NCI-H187 (cell line): ENCODE results near the gene JARID2.
"Not testable (repeated sequence)": the region's sequence is repeated elsewhere in the genome, so short reads cannot be mapped to it uniquely, and the experiment has no call there.

Experiments used
- DNase-seq, 2 experiments: peaks; one replicate each; lab custom pipeline; 2025; lab: John Stamatoyannopoulos, UW

The JARID2 gene

DNA sequence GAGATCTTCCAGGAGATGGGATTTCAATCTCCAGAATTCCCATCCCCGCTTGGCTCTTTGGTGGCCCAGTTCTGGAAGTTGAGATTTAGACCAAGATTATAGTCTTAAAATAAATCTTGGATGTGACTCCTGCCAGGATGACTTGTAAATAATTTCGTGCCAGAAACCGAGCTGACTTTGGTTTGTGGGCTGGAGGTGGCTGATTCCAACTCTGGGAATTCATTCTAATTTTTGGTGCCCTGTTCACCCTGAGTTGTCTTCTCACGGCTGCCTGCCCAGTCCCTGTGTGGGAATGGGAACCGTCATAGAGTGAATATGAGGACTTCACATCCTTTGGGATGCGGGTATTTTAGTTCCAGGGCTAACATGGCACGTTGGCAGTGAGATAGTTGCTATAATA lies 64.8 kb downstream of the JARID2 start:
- DNase-seq = no peak

DNA sequence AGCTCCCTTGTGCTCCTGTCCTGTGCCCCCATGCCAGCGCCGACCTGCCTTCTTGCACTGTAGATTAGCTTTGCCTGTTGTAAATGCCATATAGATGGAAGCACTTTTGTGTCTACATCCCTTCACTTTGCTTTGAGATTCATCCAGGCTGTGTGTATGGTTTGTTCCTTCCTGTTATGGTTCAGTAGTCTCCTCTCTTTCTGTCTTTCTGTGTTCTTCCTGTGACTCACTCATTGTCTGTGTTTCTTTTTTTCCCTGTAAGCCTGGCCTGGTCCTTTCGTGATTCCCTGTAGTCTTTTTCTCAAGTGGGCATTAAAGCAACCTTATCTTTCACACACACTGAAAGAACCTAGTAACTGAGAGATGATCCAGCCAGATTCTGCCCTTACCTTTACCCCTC lies 66.6 kb downstream of the JARID2 start:
- no peak for DNase-seq

DNA sequence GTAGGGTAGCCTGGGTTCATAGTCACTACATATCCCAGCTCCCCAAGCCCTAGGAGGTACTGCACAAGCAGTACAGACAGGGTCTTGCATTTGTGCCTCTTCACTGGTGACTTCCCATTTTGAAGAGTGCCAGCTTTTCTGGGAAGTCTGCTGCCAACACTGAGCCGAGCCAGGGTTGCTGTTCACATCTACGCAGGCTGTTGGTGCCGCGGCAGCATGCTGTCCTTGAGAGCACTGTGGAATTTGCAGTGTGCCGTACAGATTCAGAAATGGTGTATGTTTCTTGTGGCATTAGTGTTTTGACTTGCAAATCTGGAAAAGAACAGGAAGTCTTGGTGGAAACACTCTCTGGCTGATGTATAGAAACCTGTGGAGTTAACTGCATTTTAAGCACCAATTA lies 67.5 kb downstream of the JARID2 start:
- DNase-seq = no peak

DNA sequence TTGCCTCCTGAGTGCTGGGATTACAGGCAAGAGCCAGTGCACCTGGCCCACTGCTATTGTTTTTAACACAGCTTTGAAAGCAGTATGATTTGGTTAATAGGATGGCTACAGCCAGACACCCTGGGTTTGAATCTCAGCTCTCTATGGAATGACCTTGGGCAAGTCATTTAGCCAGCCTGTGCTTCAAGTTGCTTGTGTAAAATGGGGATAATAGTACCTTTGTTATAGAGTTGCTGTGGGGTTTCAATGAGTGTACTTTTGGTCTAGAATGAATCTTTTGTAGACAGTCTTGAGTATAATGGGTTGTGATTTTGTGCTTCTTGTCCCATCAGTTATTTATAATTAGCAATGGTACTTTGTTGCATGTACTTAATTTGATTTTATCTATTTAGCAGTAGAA lies 70.9 kb downstream of the JARID2 start:
- no peak for DNase-seq

DNA sequence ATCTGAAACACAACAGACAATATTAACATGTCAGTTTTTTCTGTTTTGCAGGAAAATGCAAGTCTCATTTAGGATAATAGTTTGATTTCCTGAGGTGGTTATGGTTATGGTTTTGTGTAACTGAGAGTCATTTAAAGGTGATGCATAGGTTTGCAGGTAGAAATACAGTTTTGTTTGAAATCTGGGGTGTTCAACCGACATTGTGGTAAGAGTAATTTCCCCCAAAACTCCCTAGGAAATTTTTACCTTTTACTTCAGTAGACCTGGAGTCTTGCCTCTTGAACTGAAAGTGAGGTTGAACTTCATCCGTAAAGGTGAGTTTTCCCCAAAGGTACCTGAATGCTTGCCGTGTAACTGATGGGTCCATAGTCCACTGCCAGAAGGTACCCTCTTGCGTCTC lies 71.4 kb downstream of the JARID2 start:
- DNase-seq = no peak

DNA sequence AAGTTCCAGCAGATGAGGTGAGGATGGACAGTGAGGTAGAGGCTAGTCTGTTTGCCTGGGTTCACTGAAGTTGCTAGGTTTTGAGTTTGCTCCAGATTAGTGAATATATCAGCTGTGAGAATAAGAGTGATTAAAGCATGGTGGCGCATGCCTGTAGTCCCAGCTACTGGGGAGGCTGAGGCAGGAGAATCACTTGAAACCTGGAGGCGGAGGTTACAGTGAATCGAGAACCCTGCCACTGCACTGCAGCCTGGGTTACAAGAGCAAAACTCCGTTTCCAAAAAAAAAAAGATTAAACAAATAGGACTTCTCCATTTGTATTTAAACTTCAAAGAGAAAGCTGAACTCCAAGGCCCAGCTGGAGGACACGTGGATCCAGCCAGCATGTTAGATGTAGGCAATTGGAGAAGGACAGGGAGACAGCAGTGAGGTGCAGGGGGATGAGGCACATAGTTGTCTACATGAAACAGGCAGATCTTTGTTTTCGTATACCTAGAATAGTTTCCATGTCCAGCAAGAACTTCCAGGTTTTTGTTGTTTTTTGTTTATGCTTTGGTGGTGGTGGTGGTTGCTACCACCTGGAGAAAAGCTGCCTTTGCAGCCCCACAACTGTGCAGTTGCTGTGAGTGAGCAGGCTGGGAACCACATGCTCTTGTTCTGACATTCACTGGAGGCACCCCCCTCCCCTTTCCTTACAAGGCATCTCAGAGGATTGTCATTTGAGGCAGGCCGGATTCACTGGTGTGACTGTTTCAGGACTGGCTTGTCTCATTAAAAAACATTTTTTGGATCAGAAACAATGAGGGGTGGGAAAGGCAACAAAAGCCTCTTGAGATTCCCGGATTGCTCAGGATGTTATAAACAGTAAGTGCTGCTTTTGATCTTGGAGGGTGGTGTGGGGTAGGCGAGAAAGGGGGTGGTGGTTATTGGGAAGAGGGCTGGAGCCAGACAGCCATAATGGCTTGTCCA lies 72.3 kb downstream of the JARID2 start:
- no peak for DNase-seq

DNA sequence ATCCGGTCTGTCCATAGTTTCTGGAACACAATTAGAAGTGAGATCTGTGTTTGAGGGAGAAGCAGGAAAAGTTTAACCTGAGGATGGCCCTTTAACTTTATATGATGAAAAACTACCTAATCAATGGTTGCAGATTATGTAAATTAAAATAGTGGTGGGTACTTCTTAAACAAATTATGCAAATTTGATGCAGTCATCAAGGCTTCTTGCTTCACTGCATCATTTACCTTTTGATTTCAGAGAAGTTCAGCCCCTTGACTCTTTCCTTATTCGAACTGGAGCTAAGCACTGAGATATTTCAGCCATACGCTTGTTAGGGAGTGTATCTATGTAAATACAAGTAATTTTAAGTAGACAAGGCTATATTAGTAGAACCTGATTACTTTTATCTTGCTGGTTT lies 73.8 kb downstream of the JARID2 start:
- DNase-seq = no peak

DNA sequence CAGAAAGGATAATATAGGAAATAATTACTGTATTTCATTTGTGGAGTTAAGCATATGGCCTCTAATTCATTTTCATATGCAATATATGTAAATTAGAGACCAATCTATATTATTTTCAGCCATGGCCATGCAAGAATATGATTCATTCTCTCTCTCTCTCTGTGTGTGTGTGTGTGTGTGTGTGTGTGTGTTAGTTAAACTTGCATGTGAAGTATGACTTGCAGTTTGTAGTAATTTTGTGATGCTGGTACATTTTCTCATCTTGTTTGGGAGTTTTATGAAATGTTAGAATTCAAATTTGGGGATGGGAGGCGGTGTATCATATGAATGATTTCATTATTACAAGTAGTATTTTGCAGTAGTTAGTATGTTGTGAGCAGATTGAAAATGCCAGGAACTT lies 74.8 kb downstream of the JARID2 start:
- no peak for DNase-seq

DNA sequence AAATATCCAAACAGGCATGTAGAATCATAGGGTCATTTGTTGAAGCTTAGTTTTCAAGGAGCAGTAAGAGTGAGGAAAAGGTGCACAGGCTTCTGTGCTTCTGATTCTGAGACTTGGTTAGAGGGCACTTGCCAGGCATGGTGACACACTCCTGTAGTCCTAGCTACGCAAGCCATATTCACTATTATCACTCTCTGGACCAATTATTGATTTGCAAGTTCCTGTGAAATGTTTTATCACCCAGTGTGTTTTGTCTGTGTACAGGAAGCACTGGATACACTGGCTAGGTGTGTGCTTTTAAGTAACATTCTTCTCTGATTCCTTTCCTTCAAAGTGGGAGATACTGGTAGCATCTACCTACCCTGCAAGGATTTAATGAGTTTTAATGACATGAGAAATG lies 76.3 kb downstream of the JARID2 start:
- no peak for DNase-seq

DNA sequence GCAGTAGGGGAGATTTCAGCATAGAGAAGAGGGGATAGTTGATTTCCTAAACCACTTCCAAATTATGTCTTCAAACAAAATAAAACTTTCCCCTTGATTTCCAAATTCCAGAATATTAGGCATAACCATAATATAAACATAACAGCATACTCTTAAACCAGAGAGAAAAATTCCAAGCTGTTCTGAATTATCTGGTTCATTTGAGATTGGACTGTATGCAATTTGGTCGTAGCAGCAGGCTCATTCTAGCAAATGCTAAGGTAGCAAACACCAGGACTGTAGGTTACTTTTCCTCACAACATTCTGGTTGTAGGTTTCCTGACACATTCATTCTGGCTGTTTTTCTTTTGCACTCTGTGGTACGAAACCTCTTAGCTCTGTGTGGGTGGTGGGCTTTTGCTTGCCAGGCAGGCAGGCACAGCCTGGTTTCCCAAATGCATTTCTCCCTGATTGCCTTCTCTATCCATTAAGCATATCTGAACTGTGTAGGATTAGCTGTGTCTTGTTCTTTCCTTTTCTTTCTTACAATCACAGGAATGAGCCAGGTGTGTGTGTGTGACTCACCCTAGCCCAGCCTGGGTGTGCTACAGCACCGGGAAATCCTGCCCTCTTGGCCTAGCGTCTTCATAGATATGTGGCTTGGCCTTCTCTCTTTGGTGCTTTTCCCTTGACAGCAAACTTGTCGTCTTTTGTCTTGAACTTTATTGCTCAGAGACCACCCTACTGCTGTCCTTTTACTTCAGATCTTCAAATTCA lies 77.1 kb downstream of the JARID2 start:
- no peak for DNase-seq

DNA sequence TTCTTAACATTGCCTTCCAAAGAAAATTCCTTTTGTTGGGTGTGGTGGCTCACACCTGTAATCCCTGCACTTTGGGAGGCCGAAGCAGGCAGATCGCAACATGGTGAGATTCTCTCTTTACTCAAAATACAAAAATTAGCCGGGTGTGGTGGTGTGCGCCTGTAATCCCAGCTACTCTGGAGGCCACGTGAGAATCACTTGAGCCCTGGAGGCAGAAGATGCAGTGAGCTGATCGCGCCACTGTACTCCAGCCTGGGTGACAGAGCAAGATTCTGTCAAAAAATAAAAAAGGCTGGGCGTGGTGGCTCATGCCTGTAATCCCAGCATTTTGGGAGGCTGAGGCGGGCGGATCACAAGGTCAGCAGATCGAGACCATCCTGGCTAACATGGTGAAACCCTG lies 77.7 kb downstream of the JARID2 start:
- not testable (repeated sequence) for DNase-seq

DNA sequence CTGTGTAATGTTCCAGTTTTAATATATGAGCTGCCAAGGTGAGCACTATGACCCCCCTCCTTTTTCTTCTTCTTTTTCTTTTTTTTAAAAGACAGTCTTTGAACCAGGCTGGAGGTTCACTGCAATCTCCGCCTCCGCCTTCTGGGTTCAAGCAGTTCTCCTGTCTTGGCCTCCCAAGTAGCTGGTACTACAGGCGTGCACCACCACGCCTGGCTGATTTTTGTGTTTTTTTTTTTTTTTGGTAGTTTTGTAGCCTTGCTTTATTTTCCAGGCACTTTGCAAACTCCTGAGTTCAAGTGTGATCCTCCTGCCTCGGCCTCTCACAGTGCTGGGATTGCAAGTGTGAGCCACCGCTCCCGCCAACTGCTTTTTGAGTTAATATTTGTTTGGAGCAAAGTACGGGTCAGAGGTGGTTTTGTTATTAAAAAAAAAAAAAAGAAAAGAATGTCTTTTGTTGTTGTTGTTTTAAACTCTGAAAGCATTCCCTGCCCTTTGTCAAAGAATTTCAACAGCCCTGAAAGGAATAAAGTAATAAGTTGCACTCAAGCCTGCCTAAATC lies 78.6 kb downstream of the JARID2 start:
- no peak for DNase-seq

DNA sequence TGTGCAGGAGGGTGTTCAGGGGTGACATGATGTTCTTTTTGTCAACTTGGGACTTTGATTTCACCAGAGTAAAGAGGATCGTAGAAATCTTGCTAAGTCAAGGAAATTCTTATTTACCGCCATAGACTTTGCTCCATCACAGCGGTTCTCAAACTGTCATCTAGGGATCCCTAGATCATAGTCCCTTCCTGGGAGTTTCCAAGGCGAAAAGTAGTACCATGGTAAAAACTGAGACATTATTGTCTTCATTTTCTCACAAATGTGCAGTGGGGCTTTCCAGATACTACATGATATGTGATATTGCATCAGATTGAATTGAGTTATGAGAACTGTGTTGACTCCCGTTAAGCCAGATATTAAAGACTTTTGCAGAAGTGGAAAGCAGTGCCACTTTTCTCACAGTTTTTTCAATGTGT lies 79.7 kb downstream of the JARID2 start:
- DNase-seq = no peak

DNA sequence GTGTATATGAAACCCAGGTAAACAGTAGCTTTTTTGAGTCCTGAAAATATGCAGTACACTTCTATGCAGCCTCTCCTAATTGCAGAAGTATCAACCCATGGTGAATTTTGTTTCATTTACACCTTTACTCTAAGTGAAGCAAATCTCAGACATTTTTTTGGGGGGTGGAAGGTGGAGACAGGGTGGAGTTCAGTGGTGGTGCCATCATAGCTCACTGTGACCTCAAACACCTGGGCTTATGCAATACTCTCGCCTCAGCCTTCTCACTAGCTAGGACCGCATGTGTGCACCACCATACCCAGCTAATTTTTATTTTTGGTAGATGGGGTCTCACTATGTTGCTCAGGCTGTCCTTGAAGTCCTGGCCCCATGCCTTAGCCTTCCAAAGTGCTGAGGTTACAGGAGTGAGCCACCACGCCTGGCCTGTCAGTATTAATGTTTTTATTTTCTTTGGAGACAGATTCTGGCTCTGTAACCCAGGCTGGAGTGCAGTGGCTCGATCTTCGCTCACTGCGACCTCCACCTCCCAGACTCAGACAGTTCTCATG lies 80.3 kb downstream of the JARID2 start:
- DNase-seq = no peak

DNA sequence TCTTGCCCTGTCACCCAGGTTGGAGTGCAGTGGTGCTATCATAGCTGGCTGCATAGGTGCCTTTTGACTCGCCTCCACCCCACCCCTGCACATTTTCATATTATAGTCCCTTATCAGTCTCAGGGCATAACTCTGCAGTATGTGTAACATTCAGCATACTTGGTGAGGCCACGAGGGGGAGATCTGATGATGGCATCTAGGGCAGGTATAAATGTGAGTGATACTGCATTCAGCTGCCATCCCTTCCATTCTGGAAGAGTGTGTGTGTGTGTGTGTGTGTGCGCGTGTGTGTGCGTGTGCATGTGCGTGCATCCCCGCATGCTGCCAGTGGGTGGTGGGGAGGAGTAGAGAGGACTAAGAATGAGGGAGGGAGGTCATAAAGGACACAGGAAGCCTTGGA lies 81.4 kb downstream of the JARID2 start:
- no peak for DNase-seq

DNA sequence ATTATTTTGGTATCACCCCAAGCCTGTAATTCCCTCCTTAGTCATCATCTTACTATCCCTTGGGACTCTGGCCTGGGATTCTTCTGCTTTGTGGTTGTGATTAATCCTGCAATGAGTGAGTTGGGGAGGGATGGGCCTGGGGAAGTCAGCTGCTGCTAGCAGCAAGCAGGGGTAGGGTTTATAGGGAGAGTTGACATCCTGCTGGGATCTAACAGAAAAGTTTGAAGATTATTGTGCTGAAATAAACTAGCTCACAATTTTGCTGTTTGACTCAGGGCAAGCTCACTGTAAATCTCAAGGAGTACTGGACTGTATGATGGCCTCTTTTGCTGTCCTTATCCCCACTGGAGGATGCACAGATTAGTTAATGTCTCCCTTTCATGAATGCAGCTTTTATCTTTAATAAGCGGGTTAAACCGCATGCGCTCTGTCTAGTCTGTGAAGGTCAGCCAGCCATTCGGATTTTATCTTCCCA lies 83.4 kb downstream of the JARID2 start:
- no peak for DNase-seq

DNA sequence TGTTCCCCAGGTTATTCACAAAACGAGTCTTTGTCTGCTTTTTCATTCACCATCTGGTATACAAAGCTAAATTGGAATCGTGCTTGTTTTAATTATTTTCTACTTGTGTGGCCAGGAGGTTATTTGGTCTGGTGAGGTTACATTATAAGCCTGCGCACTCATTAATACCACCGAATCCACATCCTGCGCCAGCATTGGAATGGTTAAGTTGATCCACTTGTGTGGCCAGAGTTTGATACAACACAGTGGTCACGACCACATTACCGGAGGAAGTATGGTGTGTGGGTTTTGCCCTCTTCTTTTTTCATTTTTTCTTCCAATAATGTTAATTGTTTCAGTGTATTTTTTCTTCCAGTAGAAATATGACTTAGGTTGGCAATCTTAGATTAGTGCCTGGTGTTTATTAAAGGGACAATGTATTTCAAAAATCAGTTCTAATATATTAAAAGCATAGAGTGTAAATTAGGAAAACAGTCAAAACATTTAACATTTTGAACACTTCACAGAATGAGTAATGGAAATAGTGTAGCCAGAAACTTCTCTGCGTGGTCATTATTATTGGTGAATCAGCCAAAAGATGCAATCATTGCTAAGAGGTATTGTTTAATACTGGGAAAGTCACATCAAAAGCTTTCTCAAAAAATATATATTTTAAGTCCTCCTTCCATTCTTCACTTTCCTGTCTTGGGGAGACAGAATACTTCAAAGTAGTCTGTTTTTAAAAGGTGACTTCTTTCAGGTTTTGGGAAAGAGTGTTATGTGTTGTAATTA lies 84.5 kb downstream of the JARID2 start:
- no peak for DNase-seq

DNA sequence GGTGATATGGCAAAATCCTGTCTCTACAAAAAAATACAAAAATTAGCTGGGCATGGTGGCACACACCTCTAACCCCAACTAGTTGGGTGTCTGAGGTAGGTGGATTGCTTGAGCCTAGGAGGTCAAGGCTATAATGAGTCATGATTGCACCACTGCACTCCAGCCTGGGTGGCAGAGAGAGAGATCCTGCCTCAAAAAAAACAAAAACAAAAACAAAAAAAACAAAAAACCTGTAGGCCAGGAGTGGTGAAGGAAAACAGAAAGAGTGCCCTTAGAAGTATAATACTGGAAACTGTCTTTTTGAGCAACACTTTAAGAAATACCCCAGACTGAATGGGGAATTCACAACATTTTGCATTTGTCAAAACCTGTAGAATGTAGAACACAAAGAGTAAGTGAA lies 85.3 kb downstream of the JARID2 start:
- no peak for DNase-seq

DNA sequence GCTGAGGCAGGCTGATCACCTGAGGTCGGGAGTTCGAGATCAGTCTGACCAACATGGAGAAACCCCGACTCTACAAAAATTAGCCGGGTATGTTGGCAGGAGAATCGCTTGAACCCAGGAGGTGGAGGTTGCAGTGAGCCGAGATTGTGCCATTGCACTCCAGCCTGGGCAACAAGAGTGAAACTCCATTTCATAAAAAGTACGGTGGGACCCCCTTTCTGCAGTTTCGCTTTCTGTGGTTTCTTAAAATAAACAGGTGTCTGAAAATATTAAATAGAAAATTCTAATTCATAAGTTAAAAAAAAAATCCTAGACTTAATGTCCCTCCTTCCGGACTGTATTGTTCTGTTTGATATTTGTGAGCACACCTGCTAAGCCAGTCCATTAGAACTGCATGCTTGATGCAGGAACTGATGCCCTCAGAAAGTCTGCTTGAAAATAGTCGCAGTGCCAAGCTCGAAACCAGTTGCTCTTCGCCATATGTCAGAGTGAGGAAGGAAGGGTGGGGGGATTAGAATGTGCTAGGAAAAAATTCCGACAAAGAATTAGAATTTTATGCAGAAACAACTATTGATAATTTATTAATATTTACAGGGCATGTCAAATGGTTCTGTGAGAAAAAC lies 85.9 kb downstream of the JARID2 start:
- no peak for DNase-seq

DNA sequence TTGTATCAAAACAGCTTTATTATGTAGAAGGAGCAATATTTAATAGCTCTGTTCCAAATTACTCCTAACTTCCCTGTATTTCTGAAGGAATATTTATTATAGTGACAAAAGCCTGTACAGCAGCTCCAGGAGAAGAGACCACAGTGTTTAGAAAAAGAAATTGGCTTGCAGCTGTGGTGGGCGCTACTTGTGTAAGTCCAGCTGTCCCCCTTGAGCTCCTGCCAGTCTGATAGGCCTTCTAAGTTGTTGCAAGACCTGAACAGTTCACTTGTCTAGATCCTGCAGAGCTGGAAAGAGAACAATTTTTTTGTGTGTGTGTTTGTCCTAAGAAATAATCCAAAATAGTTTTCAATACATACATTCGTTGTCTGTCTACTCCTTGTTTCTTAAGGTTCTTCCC lies 86.6 kb downstream of the JARID2 start:
- no peak for DNase-seq

DNA sequence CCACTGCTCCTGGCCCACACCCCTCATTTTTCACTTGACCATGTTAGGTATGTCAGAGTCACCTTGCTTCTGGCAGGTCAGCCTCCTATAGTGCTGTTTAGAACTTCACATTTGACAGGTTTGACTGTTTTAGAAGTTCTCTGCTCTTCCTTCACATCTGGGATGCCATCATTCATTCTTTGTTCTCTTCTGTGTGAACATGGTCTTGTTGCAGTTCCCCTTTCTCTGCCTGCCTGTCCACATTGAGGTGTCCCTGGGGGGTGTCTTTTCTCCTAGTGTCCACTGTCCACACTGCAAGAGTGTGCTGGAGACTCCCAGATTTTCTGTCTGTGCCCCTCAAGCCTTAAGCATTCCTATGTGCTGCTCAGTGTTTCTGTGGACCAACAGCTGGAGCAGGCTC lies 89.5 kb downstream of the JARID2 start:
- DNase-seq = no peak
